BE2C (cell line): ENCODE data around the gene CFAP53.

ENCODE experiments used
- DNase-seq: peaks from one replicate; pipeline ENCODE4 v3.0.0-alpha.2; 2020
- H3K27me3 ChIP-seq: fragments of 250-450 bp; sonication (Bioruptor Pico); 2 replicates; pipeline ENCODE4 v1.5.1; 2020; ENCODE audit warnings: mild to moderate bottlenecking
- H3K36me3 ChIP-seq: fragments of 250-450 bp; sonication (Bioruptor Pico); 2 replicates; pipeline ENCODE4 v1.5.1; 2020; ENCODE audit warnings: mild to moderate bottlenecking
- H3K4me1 ChIP-seq: fragments of 250-450 bp; sonication (Bioruptor Pico); 2 replicates; pipeline ENCODE4 v1.5.1; 2020
- H3K4me3 ChIP-seq: 2 replicates; pipeline ENCODE4 v1.5.1; 2011; ENCODE audit warnings: low read depth, low read length
- H3K9me3 ChIP-seq: fragments of 250-450 bp; sonication (Bioruptor Pico); 2 replicates; pipeline ENCODE4 v1.5.1; 2020
- TF ChIP-seq, protein P1 (sequence below): IDR thresholded peaks from 2 replicates; pipeline ENCODE4 v1.5.1; 2012; ENCODE audit warnings: mild to moderate bottlenecking, low read depth, low read length

CFAP53 gene

GRCh38 chr18:50301074-50301473 lies 34.8 kb upstream of the CFAP53 start:
- no peaks in the 10 kb centered on the region for H3K4me1 ChIP-seq
- no peak overlapping the region for H3K4me3 ChIP-seq
- no peak for DNase-seq
- no peaks in the 10 kb centered on the region for H3K36me3 ChIP-seq
- peaks cover 3% of the 10 kb centered on the region; the same call in 1 of the 2 replicates for H3K27me3 ChIP-seq
- TF ChIP-seq, protein P1, sequence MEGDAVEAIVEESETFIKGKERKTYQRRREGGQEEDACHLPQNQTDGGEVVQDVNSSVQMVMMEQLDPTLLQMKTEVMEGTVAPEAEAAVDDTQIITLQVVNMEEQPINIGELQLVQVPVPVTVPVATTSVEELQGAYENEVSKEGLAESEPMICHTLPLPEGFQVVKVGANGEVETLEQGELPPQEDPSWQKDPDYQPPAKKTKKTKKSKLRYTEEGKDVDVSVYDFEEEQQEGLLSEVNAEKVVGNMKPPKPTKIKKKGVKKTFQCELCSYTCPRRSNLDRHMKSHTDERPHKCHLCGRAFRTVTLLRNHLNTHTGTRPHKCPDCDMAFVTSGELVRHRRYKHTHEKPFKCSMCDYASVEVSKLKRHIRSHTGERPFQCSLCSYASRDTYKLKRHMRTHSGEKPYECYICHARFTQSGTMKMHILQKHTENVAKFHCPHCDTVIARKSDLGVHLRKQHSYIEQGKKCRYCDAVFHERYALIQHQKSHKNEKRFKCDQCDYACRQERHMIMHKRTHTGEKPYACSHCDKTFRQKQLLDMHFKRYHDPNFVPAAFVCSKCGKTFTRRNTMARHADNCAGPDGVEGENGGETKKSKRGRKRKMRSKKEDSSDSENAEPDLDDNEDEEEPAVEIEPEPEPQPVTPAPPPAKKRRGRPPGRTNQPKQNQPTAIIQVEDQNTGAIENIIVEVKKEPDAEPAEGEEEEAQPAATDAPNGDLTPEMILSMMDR, result no peak
- no peaks in the 10 kb centered on the region for H3K9me3 ChIP-seq

DNA sequence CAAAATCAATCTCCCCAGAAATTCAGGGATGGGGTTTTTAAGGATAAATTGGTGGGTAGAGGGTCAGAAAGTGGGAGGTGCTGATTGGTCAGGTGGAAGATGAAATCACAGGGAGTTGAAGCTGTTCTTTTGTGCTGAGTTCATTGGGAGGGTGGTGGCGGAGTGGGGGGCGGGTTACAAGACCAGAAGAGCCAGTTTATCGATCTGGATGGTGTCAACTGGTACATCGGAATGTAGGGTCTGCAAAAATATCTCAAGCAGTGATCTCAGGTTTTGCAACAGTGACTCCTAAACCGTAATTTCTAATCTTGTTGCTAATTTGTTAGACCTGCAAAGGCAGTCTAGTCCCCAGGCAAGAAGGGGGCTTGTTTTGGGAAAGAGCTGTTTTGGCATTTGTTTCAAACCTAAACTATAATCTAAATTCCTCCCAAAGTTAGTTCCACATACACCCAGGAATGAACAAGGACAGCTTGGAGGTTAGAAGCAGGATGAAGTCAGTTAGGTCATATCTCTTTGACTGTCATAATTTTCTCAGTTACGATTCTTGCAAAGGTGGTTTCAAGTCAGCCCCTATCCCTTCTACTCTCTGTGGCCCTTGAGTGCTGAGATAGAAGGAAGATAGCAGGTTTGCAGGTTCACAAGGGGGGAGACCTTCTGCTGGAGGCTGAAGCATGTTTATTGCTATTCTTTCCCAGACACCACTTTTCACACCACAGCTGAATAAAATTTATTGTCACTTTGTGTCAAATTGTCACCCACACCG lies 33.5 kb upstream of the CFAP53 start:
- H3K4me3 ChIP-seq, result no peak overlapping the region
- TF ChIP-seq, protein P1, result no peak
- no peaks in the 10 kb centered on the region for H3K36me3 ChIP-seq
- H3K9me3 ChIP-seq, result no peaks in the 10 kb centered on the region
- DNase-seq, result no peak
- H3K4me1 ChIP-seq, result no peaks in the 10 kb centered on the region
- H3K27me3 ChIP-seq, result peaks cover 3% of the 10 kb centered on the region; the same call in 1 of the 2 replicates

GRCh38 chr18:50298443-50299284 lies 32.4 kb upstream of the CFAP53 start:
- TF ChIP-seq, protein P1, result no peak
- H3K4me3 ChIP-seq, result no peak overlapping the region
- H3K27me3 ChIP-seq, result peaks cover 3% of the 10 kb centered on the region; the same call in 1 of the 2 replicates
- H3K36me3 ChIP-seq, result no peaks in the 10 kb centered on the region
- no peaks in the 10 kb centered on the region for H3K9me3 ChIP-seq
- DNase-seq, result no peak
- no peaks in the 10 kb centered on the region for H3K4me1 ChIP-seq

DNA sequence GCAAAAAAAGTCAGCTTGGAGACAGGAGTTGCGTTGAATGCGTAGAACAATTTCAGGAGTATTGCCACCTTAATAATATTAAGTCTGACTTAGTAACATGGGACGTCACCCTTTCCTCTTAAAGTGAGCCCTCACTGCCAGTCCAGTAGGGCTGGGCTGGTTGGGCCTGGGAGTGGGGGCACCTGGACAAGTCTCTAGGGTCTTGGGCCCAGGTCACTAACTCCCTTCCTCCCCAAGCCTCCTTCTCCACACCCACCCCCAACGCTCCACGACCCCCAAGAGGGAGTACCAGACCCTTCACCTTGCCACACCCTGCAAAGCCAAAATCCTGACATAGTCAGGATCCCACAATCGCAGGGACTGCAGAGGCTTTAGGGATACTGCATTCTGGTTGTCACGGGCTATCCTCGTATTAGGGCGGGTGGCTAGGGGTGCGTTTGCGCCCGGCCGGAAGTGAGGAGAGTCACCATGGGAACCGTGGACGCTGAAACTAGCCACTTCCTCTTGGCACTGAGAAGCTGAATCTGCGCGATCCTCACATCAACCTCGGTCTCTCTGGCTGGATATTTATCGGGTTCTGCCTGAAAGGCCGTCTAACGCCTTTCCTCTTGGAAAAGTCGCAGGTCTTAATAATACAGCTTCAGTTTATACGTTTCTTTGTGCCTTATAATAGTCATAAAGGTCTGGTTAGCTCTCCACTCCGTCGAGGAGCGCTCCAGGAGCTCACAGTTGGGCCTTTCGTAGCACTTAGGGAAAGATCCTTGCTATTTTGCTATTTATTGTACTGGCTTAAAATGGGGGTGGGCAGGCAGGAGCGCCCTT lies 31.5 kb upstream of the CFAP53 start:
- TF ChIP-seq, protein P1, result no peak
- peak overlapping the region; percentile 53 for H3K4me3 ChIP-seq
- DNase-seq, result peak; percentile 38

GRCh38 chr18:50293039-50293438 lies 26.7 kb upstream of the CFAP53 start:
- Histone ChIP-seq H3K27me3 (no peaks in the 10 kb centered on the region), H3K4me1 (no peaks in the 10 kb centered on the region), H3K9me3 (no peaks in the 10 kb centered on the region), H3K4me3 (no peak overlapping the region), H3K36me3 (no peaks in the 10 kb centered on the region)
- TF ChIP-seq, protein P1, result no peak
- no peak for DNase-seq

More for the DNA sequence above, 31.5 kb upstream of the CFAP53 start:
- no peaks in the 10 kb centered on the region for H3K4me1 ChIP-seq
- no peaks in the 10 kb centered on the region for H3K36me3 ChIP-seq
- peaks cover 3% of the 10 kb centered on the region; the same call in 1 of the 2 replicates for H3K27me3 ChIP-seq
- no peaks in the 10 kb centered on the region for H3K9me3 ChIP-seq
